ENCODE data around the gene EIF3K.

The EIF3K gene

DNA sequence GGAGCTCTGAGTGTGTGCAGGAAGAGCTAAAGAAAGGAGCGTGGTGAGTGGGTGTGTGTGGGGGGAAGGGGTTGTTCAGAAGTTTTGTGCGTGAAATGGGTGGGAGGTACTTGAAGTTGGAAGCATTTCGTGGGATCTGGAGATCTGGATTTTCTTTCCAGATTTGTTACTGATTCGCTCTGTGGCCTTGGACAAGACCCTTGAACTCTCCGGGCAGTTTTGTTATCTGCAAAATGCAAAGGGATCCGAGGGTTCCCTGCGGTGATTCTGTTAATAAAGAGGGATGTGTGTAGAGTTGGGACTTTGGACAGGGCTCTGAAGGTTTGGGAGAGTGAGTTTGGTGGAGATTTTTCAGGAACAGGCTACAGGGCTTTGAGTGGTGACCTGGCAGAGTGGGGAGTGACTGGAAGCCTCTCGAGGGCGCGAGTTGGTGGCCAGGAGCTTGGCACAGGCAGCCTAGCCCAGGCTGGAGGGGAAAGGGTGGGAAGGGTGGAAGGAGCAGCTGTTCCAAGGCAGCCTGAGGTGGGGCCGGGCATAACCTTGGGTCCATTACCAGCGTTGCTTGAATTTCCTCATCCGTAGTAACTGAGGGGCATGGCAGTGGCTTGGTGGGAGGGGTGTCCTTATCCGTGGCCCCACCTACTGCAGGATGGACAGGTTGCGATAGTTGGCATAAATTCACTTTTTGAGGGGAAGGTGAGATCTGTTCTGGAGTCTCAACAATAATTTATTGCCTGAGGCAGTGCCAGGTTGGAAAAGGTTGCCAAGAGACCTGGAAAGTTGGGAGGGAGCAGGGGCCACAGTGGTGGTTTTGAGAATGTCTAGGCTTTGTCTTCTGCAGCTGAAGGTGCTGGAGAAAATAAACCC lies 30.6 kb downstream of the EIF3K start:
- no peak for DNase-seq (ENCODE audit: low read depth)

DNA sequence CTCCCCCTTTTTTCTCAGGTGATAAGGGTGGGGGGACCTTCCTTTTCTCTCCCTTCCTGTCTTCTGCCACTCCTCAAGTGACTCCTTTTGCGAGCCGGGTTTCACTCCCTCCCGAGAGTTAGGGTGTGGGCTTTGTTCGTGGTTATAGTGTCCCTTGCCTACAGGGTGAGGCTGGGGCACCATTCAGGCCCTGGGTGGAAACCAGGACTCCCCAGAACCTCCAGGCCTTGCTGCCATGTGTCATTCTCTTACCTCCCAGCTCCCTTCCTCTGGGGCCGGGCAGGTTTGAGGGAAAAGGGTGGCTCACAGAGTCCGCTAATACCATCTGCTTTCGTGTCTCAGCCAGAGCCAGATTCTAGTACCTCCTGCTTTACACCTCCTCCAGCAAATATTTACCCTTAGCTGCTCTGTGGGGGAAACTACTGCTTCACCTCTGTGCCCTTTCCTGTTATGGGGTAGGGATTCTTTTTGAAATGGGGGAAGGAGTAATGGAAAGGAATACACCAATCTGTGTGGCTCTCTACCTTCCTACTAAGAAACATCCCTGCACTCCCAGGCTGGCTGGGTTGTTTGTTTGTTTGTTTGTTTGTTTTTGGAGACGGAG lies 31.3 kb downstream of the EIF3K start:
- no peak for DNase-seq (ENCODE audit: low read depth)

DNA sequence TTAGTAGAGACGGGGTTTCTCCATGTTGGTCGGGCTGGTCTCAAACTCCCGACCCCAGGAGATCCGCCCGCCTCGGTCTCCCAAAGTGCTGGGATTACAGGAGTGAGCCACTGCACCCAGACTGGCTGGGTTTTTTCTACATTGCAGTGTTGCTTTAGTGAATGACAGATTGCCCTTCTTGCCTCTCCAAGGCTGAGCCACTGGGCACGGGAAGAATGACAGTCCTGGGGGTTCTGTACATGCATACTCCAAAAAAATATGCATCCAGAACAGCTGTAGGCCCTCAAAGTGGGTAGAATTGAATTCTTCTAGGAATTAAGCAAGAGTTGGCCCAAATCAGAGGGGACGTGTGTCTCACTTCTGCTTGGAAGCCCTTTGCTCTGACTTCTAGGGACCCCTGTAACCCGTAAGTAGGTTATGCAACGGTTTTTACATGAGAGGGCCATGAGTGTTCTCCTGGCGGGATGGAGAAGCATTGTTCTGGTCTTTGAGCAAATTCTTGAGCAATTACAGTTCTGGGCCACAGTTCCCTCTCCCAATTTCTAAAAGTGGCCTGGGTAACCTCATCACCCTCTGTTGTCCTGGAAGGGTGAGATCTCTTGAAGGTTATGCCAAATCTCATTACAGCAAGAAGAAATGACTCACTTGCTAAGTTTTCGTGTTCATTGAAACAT lies 32.1 kb downstream of the EIF3K start:
- DNase-seq (ENCODE audit: low read depth): peak; percentile 66

DNA sequence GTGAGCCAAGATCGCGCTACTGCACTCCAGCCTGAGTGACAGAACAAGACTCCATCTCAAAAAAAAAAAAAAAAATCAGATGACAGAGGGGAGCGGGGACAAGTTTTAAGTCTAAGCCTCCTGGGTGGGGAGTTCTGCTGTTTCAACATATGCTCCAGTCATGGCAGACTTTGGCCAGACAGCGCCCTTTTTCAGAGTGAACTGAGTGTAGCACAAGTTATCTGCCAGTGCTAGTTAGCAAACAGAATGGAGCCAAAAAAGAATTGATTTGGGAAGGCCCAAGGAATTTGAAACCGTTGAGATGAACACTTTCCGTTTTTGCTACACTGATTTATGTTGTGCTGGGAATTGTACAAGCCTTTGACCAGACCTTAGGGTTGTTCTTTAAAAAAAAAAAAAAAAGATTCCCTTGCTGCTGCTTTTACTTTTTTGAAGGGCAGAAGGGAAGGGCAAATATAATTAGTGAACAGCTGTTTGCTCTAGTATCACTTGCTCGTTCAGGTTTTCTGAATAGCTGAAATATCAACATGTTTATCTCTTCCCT lies 34.1 kb downstream of the EIF3K start:
- DNase-seq (ENCODE audit: low read depth): no peak

DNA sequence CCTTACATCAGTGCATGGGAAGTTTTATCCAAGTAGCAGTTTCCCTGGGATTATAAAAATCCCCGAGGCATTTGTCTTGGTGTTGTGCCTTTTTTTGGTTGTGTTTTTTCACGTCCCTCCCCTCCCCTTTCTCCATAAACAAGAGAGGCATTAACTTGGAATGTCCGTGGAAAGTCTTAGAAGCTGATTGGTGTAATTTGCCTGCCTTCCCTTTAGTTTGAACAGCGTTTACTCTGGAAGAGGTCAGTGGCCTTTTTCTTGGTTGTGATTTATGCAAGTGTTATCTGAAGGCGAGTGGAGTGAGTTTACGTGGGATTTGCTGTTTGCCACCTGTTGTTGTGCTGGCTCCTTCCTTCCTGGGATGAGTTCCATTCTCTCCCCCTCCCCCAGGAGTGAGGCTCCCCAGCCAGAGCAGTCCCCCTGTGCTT lies 35.7 kb downstream of the EIF3K start:
- DNase-seq (ENCODE audit: low read depth): peak; percentile 87

DNA sequence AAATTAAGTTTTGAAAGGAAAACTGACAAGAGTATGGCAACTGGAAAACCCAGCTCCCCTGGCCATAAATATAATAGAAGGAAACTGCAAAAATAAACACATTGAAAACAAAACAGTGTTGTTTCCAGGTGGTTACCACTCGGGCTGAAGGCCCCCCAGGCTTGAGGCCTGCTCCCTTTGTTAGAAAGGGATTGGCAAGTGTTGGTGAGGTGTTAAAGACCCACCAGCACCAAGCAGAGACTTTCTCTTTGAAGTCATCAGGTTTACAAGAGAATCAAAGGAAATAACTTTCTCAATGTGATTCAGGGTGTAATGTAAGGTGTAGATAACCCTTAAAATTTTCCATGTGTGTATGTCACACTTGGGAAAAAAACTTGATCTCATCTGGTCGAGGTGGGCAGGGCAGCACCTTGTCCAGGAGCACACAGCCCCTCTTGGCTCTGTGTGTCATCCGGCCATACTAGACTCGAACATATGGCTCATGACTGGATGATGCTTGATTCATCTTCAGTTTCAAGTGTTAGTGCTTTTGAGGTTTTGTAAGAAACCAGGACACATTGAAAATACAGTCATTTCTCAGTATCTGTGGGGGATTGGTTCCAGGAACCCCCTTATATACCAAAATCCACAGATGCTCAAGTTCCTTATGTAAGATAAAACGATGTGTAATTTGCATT lies 36.3 kb downstream of the EIF3K start:
- DNase-seq (ENCODE audit: low read depth): no peak

DNA sequence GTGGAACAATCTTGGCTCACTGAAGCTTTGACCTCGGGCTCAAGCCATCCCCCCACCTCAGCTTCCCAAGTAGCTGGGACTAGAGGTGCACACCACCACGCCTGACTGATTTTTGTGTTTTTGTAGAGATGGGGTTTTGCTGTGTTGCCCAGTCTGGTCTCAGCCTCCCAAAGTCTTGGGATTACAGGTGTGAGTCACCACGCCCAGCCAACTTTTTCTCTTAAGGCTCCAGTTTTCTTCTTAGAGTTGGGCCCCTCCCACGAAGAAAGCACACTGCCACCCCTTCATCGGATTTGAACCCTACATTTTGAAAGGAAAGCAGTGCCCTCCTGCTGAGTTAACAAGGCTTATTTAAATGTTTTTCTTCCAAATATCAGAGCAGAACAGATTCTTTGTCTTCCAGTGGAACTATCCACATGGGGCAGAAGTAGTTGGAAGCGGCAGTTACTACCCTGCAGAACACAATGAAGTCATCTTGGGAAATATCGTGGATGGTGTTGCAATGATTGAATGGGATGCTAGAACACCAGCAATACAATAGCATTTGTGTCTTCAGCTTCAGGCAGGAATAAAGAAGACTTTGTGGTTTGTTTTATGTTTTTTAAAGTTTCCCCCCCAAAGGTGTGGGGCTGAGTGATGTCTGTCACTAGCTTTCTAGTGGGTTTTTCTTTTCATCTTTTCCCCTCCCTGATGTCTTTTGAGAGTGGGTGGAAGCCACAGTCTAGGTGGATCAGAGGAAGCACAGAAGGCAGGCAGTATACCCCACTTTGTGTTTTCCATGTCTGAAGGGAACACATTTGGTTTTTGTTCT lies 37.4 kb downstream of the EIF3K start:
- DNase-seq (ENCODE audit: low read depth): peak; percentile 88

DNA sequence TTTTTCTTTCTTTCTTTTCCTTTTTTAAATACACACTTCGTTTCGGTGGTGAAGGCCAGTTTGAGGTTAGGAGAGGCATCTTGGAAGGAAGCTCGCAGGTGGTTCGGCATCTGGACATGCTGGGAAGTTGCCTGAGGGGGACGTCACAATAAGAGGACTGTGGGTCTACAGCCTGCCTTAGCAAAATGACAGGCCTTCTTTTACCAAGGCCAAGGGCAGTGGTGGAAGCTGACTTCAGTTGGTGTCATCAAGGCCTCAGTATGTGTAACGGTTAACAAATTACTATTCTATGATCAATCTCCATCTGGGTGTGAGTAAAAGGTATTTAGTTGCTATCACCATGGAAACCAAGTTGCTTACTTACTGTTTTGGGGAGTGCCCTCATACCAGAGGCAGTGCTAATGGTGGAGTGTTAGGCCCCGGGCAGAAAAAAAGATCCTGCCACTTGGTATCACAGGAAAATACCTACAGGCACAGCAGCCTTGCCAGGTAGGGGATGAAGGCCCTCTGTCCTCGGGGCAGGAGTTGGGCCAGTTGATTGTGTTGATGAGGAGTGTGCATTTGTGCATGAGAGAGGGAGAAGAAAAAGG lies 38.7 kb downstream of the EIF3K start:
- peak; percentile 70 for DNase-seq (ENCODE audit: low read depth)

DNA sequence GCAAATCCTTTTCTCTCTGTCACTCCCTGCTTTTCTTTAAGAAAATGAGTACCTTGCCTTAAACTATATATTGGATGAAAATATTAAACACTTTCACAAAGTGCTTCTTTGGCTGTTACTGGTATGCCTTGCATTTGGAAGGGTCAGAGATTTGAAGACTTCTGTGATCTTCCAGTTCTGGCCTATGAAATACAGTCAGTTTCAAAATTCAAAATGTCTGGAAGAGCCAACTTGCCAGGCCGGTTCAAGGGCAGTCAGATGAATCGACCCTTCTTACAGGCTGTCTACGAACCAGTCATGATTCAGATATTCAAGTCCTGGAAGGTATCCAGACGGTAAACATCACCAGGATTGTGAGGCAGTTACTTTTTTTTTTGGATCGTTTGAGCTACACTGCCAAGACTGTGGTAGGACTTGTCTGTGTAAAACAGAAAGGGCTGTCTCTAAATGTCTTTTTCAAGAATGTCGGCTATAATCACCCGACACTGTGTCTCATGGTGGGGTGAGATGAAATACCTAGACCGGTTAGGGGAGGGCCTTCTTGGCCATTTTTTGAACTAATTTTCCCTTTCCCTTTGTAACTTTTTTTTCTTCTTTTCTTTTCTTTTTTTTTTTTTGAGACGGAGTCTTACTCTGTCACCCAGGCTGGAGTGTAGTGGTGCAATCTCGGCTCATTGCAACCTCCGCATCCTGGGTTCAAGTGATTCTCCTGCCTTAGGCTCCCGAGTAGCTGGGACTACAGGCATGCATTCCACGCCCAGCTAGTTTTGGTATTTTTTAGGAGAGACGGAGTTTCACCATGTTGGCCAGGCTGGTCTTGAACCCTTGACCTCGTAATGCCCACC lies 39.7 kb downstream of the EIF3K start:
- peak; percentile 100 for DNase-seq (ENCODE audit: low read depth)

DNA sequence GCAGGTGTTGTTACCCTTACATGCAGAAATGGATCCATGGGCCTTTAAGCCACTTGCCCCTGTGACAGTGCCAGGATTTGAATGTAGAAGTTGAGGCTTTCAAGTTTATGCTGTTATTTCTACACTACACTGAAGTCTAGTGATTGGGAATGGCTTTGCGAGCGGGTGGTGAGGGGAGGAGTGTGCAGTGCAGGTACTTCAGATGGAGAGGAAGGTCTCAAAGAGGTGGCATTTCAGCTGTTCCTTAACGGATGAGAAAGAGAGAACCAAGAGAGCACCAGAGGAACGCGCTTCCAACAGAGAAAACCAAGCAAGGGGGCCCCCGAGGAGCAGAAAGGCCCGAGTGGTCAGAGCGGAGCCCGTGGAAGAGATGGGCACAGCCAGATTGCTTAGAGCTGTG lies 41.7 kb downstream of the EIF3K start:
- DNase-seq (ENCODE audit: low read depth): no peak

DNA sequence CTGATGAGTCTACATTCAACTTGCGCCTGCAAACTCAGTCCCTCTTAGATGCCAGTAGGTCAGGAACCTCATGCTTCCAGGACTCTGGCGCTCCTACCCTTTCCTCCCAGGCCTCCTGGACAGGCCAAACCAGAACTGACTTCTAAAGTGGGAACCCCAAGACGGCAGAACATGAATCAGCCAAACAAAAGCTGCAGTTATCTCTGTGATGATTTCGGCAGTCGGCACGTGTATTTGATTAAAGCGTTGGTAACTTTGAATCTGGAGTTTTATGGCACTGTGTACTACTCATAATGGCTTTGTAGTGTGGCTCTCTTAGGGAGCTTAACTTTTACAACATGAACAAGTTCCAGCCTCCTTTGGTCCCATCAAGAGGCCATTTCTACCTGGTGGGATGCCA lies 42.1 kb downstream of the EIF3K start:
- DNase-seq (ENCODE audit: low read depth): no peak

DNA sequence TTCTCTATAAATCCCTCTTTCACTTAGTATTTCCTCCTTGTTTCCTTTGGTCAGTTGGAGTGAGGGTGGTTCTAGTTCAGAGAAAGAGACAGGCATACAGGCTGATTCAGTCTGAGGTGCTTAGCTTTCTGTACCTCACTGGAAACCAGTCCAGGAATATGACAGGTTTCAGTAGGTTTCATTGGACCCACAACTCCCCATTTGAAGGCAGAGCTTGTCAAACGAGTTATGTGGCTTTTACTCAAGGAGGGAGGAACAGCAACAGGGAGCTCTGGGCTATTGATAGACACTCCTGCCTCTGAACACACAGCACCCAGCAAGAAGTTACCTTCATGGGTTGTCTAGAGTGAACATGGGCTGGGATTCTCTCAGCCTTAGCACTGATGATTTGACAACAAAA lies 43.0 kb downstream of the EIF3K start:
- no peak for DNase-seq (ENCODE audit: low read depth)

DNA sequence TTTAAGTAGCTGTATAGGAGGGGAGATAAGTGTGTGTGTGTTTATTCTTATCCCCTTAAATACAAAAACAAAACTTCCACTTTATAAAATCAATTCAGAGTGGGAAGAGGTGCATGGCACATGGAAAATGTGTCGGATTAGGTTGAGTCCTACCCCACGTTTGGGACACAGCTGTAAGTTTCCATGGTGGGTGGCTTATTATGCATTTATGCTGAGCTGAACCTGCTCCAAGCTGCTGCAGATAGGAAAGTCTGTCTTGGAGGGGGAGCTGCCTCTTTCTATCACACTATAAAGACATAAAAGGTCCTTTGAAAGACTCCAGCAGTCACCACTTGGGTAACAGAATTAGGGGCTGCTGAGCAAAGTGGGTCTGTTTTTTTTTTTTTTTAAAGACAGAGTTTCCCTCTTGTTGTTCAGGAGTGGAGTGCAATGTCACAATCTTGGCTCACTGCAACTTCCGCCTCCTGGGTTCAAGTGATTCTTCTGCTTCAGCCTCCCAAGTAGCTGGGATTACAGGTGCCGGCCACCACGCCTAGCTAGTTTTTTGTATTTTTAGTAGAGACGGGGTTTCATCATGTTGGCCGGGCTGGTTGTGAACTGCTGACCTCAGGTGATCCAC lies 43.7 kb downstream of the EIF3K start:
- DNase-seq (ENCODE audit: low read depth): no peak

DNA sequence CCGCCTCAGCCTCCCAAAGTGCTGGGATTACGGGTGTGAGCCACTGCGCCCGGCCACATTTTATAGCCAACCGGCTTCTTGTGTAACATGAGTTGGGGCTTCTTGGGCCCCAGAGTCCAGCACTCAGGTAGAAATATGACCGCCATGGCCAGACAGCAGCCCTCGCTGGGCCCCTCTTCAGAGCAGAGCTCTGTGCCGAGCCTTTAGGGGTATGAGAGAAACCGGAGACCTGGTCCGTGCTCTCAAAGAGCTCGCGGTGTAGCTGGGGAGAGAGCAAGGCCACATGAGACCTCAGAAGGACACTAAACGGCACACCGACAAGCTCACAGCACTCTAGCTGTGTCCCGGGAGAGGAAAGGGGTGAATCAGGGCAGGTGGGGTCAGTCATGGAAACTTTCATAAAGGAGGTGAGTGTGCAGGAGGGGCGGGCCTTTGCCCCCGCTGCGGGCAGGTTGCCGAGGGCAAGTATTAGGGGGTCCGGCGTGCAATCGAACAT lies 44.2 kb downstream of the EIF3K start:
- DNase-seq (ENCODE audit: low read depth): no peak

DNA sequence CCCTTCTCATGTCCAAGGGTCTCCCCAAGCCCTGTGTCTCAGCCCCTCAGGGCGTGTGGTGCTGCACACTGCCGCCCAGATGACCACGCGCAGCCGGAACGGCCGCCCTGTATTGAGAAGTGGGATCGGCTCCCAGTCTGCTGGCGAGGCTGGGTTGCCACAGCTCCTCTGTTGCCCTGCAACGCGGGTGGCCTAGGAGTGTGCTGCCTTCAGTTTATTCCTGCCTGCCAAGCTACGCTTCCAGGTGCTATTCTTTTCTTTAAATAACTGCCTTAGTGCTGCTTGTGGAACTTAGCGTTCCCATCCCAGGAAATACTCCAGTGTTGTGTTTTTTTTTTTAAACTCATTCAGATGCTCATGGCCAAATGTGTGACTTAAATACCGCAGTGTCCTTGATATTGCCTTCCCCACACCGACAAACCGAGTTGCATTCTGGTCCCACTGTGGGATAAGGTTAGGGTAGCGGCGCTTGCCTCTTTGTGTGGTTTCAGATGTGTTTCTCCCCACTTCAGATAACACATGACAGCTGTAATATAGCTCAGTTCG lies 45.0 kb downstream of the EIF3K start:
- DNase-seq (ENCODE audit: low read depth): no peak

DNA sequence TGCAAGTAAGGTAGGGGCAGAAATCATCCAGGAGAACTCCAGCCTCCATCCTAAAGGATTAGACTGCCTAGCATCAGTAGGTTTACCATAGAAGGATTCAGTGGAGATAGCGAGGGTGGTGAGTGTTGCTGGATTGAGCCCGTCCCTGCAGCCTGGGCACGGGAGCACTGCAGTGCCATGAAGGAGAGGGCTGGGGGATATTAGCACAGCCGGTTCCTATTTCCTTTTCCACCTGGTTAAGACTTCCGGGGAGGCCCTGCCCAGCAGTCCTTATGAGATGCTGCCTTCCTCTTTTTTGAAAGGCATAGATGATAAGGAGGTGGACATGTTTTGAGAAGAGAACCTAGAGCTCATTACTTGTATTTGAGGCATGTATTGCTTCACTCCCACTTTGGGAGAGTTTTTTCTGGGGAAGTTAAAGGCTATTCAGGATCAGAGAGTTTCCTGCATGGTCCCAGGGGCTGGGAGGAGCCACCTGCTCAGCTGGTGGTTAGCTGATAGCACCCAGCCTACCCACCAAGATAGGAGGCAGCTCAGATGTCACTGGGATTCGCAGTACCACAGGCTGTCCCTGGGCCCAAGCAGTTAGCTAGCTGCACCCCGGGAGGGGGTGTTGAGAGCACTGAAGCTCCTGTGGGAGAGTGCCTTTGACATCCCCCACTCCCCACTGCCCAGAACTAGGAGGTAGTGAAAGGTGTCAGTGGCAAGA lies 45.7 kb downstream of the EIF3K start:
- DNase-seq (ENCODE audit: low read depth): no peak

DNA sequence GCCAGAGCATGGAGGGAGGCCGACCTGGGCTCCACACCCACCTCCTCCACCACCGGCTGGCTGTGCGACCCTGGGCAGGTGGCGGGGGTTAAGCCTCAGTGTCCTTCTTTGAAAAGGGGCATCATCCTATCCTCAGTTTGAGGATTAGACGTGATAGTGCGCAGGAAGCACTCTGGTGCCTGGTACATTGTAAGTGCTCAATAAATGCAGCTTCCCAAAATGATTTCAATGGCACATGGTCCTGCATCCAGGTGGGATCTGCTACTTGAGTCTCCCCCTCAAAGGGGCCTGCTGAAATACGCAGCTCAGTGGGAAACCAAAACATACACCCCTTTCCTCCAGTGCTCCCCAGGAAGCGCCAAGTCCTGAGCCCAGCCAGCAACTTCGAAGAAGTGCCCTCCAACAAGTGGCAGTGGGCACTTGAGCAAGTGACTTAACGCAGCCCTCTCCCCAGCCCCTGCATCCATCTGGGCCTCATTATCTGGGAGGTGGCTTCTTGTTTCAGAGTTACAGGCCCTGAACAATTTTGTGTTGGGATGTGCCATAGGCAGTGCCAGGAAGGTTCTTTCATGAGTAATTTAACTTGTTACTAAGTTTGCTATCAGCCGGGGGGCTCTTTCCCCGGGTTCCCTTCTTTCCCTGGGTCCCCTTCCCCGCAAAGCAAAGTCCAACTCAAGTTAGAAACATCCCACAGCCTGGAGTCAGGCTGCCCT lies 46.4 kb downstream of the EIF3K start:
- no peak for DNase-seq (ENCODE audit: low read depth)

Measured in amniotic epithelial cell (primary cell).